GM19025 (cell line): ENCODE results near the gene RAB31.

ENCODE experiments used
- ATAC-seq: cut with Tn5 transposase; IDR thresholded peaks from one replicate; pipeline ENCODE4 v1.9.1; 2021; ENCODE audit warnings: mild to moderate bottlenecking, low read depth, moderate library complexity; ENCODE audit not compliant: unreplicated experiment

RAB31 gene

DNA sequence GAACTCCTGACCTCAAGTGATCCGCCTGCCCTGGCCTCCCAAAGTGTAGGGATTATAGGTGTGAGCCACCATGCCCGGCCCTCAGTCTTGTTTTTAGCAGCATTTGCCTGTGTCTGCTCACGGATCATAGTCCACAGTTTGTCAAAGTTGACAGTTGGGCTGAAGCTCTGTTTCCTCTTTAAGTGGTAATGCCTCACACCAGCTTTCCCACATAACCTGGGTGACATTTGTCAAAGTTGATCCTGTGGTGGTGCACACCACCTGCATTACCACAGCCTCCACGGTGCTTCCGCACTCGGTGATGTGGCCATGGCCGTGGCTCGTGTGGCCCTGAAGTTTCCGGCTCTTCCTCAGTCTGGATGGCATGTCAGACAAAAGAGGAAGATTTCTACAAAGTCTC is 27.1 kb downstream of the RAB31 start:
- ATAC-seq, result no peak

DNA sequence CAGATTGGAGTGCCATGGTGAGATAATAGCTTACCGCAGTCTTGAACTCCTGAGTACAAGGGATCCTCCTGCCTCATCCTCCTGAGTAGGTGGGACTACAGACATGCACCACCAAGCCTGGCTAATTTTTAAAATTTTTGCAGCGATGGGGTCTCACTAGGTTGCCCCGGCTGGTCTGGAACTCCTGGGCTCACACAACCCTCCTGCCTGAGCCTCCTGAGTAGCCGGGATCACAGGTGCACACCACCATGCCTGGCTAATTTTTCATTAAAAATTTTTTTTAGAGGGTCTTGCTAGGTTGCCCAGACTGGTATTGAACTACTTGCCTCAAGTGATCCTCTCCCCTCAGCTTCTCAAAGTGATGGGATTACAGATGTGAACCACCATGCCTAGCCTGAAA is 27.8 kb downstream of the RAB31 start:
- no peak for ATAC-seq

GRCh38 chr18:9736286-9736835 is 28.3 kb downstream of the RAB31 start:
- no peak for ATAC-seq

GRCh38 chr18:9737006-9737405 is 28.9 kb downstream of the RAB31 start:
- ATAC-seq, result no peak

DNA sequence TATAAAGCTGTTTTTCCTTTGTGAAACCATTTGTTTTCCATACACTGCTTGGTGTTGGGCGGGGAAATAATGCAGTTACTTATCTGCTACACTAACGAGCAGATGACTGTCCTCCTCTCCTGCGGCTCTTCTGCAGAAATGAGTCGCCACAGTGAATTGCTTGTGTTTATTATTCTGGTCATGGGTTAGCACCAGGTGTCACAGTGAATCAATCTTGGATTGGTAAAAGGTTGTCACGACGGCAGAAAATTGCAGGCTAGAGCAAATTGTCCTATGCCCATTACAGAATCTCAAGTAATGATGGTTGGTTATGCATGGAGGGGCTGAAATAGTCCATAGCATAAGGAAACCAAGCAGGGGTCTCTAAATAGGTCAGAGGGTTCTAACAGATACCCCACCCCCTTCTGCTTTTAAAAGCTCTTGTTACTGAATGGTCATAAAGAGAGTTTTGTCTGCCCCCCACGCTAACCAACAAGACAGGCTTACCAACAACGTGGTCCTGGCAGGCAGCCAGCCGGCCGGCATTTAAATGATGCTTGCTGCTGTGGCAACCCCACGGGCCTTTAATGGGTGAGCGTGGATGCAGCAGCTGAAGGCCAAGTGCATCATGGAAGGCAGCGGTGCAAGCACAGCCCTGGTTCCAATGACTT is 29.5 kb downstream of the RAB31 start:
- no peak for ATAC-seq

- ATAC-seq, result no peak
Measured at GRCh38 chr18:9738266-9738969, 30.3 kb downstream of the RAB31 start.

GRCh38 chr18:9739516-9739915 is 31.4 kb downstream of the RAB31 start:
- ATAC-seq, result no peak

DNA sequence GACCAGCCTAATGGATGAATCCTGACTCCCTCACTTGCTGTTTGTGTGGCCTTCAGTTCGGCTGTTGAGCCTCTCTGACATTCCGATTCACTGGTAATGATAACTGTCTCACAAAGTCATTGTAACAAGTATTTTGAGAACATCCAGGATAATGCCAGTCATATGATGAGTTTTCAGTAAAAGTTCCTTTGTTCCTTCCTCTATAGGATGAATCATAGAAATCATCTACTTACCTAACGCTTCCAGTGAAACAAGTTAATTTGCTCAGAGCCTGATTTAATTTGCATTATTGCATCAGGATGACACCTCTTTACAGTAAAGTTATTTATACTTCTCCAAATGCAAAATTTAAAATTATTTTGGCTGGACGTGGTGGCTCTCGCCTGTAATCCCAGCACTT is 32.0 kb downstream of the RAB31 start:
- ATAC-seq, result no peak

DNA sequence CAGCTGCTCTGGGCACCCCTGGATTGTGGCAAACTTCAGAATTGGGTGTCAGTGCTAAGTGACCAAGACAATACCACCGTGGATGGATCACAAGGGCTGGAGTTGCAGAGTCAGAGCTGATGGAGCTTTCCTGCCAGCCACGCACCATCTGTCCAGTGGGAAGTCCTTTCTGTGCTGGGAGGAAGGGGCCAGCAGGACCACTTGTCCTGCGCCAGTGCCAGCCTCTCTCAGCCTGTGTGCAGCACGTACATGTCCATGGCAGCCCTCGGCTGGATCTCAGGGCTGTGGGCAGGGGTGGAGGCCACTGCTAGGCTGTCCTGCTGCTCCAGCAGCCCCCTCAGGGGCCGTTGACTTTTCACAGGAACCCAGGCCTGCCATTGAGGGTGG is 33.3 kb downstream of the RAB31 start:
- ATAC-seq, result no peak

DNA sequence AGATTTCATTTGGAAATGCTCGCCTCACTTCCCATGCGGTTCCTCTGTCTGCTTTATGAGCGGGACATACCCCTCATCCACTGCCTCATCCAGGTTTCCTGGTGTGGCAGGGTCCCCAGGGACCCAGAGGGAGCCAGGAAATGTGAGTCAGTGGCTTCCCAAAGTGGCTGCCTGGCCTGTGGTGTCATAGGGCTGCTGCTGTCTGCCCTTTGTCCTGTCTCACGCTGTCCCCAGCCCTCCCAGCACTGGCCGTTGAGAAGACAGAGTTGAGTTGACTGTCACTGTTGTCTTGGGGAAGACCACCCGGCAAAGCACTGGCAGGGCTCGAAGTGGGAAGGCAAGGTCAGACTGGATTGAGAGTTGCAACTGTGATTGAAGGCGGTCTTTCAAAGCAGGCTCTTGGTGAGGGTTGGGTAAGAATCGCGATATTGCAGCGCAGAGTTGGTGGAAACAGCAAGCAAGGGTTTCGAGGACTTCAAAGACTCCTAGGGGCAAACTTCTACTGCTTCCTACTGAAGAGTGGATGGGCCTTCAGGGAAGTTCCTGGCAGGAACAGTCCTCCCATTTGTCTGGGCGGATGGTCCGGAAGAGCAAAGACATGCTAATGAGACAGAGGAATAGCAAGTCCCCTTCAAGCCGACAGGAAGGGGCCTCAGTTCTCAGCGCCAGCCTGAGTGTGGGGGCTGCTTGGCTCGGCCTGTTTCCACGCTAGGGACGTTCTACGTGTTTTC is 33.9 kb downstream of the RAB31 start:
- ATAC-seq, result no peak

DNA sequence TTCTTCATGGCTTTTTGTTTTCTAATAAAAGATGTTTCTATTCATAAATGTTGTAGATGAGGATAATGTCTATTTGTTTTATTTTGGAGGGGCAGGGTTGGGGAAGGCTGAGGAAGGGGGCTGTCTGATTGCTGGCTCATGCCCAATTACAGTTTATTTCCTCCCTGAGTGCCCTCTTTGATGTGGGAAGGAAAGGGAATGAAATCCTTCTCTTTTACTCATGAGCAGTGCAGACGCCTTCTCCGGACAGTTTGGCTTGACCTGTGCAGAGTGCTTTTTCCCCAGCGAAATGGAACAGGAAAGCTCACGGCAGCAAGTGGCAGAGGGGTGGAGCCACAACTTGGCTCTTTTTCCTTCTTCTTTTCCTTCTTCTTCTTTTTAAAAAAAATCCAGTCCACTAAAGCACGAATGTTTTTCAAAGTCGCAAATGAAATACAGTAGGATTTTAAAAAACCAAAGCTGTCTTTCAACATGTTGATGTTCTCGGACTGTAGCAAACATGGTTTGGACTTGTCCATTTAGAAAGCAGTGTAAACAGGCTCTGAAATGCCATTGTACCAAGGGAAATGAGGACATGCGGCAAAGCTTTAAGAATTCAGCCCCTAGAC is 34.5 kb downstream of the RAB31 start:
- ATAC-seq, result no peak

DNA sequence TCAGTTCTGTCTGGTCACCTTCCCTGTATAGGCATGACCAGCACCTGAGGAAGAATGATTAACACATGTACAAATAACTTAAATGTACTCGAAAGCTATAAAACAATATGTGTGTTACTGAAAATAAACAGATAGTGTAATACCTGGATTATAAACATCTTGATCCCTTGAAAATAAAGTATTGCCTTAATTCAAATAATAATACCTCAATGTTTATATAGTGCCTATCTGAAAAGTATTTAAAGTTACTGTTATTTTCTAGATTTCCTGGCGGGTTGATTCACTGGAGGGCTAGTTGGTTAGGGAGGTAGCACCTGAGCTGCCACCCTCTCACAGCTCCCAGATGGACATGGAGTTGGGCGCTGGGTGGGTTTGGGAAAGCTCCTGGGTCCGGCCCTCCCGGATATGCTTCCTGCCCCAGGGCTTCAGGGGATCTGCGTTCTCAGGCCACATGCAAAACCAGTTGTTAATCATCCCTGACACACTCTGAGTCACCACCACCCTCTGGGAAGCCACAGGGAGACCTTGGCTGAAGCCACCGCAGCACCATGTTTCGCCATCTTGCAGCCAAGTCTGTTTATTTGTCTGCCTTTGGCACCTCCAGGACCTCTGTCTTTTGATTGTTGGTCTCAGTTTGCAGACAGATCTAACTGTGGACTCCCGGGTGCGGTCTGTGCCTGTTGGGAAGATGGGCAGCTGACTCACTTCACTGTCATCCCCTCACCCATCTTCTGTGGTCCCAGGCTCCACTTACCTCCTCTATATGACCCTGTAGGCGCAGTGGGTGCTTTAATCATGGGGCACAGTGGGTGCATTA is 35.3 kb downstream of the RAB31 start:
- ATAC-seq, result no peak

DNA sequence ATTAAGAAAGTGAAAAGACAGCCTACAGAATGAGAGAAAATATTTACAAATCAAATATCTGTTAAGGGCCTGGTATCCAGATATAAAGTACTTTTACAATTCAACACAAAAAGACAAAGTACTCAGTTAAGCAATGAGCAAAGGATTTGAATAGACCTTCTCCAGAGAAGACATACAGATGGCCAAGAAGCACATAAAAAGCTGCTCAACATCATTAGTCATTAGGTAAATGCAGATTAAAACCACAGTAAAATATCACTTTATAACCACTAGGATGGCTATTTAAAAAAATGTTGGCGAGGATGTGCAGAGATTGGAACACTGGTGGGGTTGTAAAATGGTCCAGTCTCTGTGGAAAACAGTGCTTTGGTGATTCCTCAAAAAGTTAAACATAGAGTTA is 38.9 kb downstream of the RAB31 start:
- no peak for ATAC-seq

DNA sequence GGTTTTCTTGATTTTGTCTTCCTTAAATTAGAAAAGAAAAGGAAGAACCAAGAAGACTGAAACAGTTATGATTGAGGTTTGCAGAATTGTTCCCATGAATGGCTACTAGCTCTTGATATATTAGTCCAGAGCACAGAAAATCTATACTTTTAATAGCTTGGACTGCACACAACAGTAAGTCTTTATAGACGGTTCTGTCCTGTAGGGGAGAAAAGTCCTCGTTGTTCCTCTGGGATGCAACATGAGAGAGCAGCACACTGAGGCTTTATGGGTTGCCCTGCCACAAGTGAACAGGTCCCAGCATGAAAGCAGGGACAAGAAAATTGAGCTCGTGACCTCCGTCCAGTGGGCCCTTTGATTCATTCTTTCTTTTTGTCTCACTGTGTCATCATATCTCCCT is 41.5 kb downstream of the RAB31 start:
- no peak for ATAC-seq

GRCh38 chr18:9750112-9750511 is 42.0 kb downstream of the RAB31 start:
- no peak for ATAC-seq

- ATAC-seq, result no peak
Measured at GRCh38 chr18:9750606-9751304, 42.7 kb downstream of the RAB31 start.

- no peak for ATAC-seq
Measured at GRCh38 chr18:9751371-9752031, 43.4 kb downstream of the RAB31 start.

DNA sequence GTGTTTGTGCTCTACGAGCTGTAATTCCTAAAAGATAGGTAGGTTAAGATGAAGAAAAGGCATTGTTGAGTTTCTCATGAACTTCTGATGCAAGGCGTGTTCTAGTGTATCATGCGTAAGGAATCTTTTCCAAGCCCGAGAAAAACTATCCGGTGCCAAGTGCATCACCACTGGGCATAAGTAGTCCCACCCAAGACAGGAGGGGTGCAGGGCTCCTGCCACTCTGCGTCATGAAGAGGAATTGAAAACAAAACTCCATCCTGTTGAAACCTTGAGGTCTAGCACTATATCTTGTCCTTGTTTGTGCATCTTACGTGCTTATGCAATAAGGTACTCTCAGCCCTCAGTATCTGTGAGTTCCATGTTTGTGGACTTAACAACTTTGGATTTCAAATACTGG is 45.7 kb downstream of the RAB31 start:
- ATAC-seq, result no peak

DNA sequence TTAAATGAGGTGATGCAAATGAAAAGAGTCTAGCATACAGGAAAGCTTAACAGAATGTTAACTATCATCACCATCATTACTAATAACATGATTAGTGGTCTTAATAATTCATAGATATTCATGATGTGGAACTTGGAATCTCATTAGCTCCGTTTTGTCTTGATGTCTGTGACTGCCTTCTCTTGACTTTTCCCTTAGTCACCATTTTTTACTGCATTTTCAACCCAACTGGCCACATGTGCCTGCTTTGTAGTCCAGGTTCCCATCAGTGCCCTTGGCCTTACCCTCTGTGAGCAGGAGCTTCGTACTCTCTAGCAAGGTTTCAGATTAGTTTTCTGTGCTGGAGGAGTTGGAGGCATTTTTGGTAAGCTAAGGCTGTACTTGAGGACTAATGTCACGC is 47.0 kb downstream of the RAB31 start:
- ATAC-seq, result no peak
